K562 (cell line): ENCODE data around the gene PHETA1. TPM values are rescaled to one million over a fixed set of nuclear protein-coding genes. Genes with fewer than 3 reads are reported as not detected.
A peak's percentile ranks its signal among the peaks of the same experiment; 100 is the strongest.

Experiments
- CBX3 ChIP-seq, 2 experiments: IDR thresholded peaks; 1 replicate in 1 of 2; 2 replicates in 1 of 2; pipeline ENCODE4 v1.6.1; 2012; ENCODE audit warnings: inconsistent platforms in 2 of 2, low read length in 2 of 2, borderline replicate concordance in 1 of 2, control low read depth in 1 of 2
- DEAF1 ChIP-seq: fragments of 450-650 bp; formaldehyde crosslinking; IDR thresholded peaks from 2 replicates; pipeline ENCODE4 v1.4.0; 2020; ENCODE audit warnings: mild to moderate bottlenecking, moderate library complexity
- FOXM1 ChIP-seq, 2 experiments: fragments of 450-650 bp in 1 of 2; sonication (generic) in 1 of 2; formaldehyde crosslinking in 1 of 2; IDR thresholded peaks; 2 replicates each; pipeline versions ENCODE4 v1.6.1 to v1.9.0; 2017 to 2022; ENCODE audit warnings: low read depth in 2 of 2, mild to moderate bottlenecking in 2 of 2, missing genetic modification reagents in 1 of 2, moderate library complexity in 1 of 2
- GMEB1 ChIP-seq: fragments of 250-450 bp; sonication (Bioruptor Pico); IDR thresholded peaks from 2 replicates; pipeline ENCODE4 v1.4.0; 2020; ENCODE audit warnings: mild to moderate bottlenecking
- MCM3 ChIP-seq: fragments of 450-650 bp; IDR thresholded peaks from 2 replicates; pipeline ENCODE4 v1.6.1; 2016
- NCOR1 ChIP-seq: fragments of 450-650 bp; IDR thresholded peaks from 2 replicates; pipeline ENCODE4 v1.6.1; 2016; ENCODE audit warnings: mild to moderate bottlenecking, moderate library complexity
- NFE2 ChIP-seq: IDR thresholded peaks from 2 replicates; pipeline ENCODE4 v1.6.1; 2014; ENCODE audit warnings: antibody characterized with exemption, low read depth
- RBBP5 ChIP-seq: fragments of 200-600 bp; sonication (generic); IDR thresholded peaks from 2 replicates; pipeline ENCODE4 v1.6.1; 2012; ENCODE audit warnings: borderline replicate concordance, mild to moderate bottlenecking, low read length, control low read depth, inconsistent platforms; ENCODE audit not compliant: insufficient read depth, poor library complexity, severe bottlenecking
- STAT6 ChIP-seq: sonication (generic); formaldehyde crosslinking; IDR thresholded peaks from 2 replicates; pipeline ENCODE4 v1.8.1; 2023; ENCODE audit warnings: mild to moderate bottlenecking, missing genetic modification reagents
- TFAP4 ChIP-seq: sonication (generic); formaldehyde crosslinking; IDR thresholded peaks from 2 replicates; pipeline ENCODE4 v1.8.0; 2022; ENCODE audit warnings: missing genetic modification reagents, mild to moderate bottlenecking, moderate library complexity, borderline replicate concordance
- TOE1 ChIP-seq, 2 experiments: fragments of 450-650 bp in 1 of 2; sonication (generic) in 1 of 2; formaldehyde crosslinking in 1 of 2; IDR thresholded peaks; 2 replicates each; pipeline versions ENCODE4 v1.7.1 to v1.8.0; 2016 to 2022; ENCODE audit warnings: borderline replicate concordance in 2 of 2, mild to moderate bottlenecking in 2 of 2, antibody characterized with exemption in 1 of 2, inconsistent platforms in 1 of 2, low read depth in 1 of 2, missing genetic modification reagents in 1 of 2, moderate library complexity in 1 of 2
- ZHX1 ChIP-seq: fragments of 150-350 bp; conservative IDR thresholded peaks from 2 replicates; pipeline ENCODE4 v1.6.1; 2014; ENCODE audit warnings: low read length
- ZNF512 ChIP-seq: IDR thresholded peaks from 2 replicates; pipeline ENCODE4 v1.6.1; 2016; ENCODE audit warnings: missing genetic modification characterization, missing compliant biosample characterization
- ZNF717 ChIP-seq: fragments of 250-450 bp; sonication (Bioruptor Pico); IDR thresholded peaks from 2 replicates; pipeline ENCODE4 v1.5.0; 2021
- polyA plus RNA-seq, 8 experiments: library from polyadenylated mRNA; depleted of rRNA in 4 of 8; stranded (reverse) in 5 of 8; unstranded in 3 of 8; fragments of >200 nt; fragmentation: Nextera tagmentation in 2 of 8; fragmentation: Illumina TruSeq in 1 of 8; extraction: Ambion mirVana in 2 of 8; extraction: Trizol in 1 of 8; gene quantifications; 2 replicates each; pipeline versions ENCODE4 v1.2.1 to v1.2.3, GENCODE V29; 2011 to 2014; ENCODE audit warnings: inconsistent platforms in 1 of 8, missing spikeins in 1 of 8
- total RNA-seq, 7 experiments: library from RNA; depleted of rRNA in 6 of 7; stranded (reverse); fragments of >200 nt in 6 of 7; fragmentation: Illumina TruSeq in 2 of 7; extraction: Trizol in 2 of 7; gene quantifications; 2 replicates each; pipeline versions ENCODE4 v1.2.1 to v1.2.3, GENCODE V29; 2011 to 2021; ENCODE audit warnings: low replicate concordance in 1 of 7

The PHETA1 gene
- total and polyA plus RNA-seq, 9 of the 15 experiments (the other 6 are each of a cell fraction or from before 2014, with no cell fraction given), result 0.03 to 12.4 (median 3.0) TPM

GRCh38 chr12:111368291-111368787, 556 bp downstream of the PHETA1 start (continued):
- TF ChIP-seq NFE2, result no peak
- TF ChIP-seq DEAF1 (CRISPR knock-in tag), result no peak
- TF ChIP-seq RBBP5, result no peak
- no peak for TF ChIP-seq GMEB1 (CRISPR knock-in tag)
- no peak for TF ChIP-seq TOE1 (IDR thresholded peaks at IDR 0.05; ENCODE audit: borderline replicate concordance)
- 0 out of 2 replicates have a peak, but pooled peaks have one; percentile 61 for TF ChIP-seq TOE1 (CRISPR knock-in tag; IDR thresholded peaks at IDR 0.05; ENCODE audit: borderline replicate concordance, low read depth)
- no peak for TF ChIP-seq FOXM1 (IDR thresholded peaks at IDR 0.05; ENCODE audit: low read depth)
- TF ChIP-seq FOXM1 (CRISPR knock-in tag; IDR thresholded peaks at IDR 0.05; ENCODE audit: low read depth), result 0 out of 2 replicates have a peak, but pooled peaks have one; percentile 24
- TF ChIP-seq TFAP4 (CRISPR knock-in tag), result 0 out of 2 replicates have a peak, but pooled peaks have one; percentile 9
- TF ChIP-seq NCOR1, result no peak
- TF ChIP-seq ZNF512 (tag), result no peak
- no peak for TF ChIP-seq MCM3
- no peak for TF ChIP-seq ZHX1
- no peak for TF ChIP-seq CBX3 (IDR thresholded peaks at IDR 0.05; ENCODE audit: borderline replicate concordance in 1 of 2, low read length in 2 of 2)
- TF ChIP-seq STAT6 (CRISPR knock-in tag), result no peak
- TF ChIP-seq ZNF717 (CRISPR knock-in tag), result no peak
